Adrenal gland (tissue), 12 donors: ENCODE measurements around the gene LAPTM4A. TPM values are rescaled to one million over a fixed set of nuclear protein-coding genes. Genes with fewer than 3 reads are reported as not detected.
"Not testable (repeated sequence)": the region's sequence is repeated elsewhere in the genome, so short reads cannot be mapped to it uniquely, and the experiment has no call there.

ENCODE experiments used
- DNase-seq, 7 donors: peaks; one replicate each; pipeline ENCODE4 v3.0.0-alpha.2; 2019 to 2020
- H3K27ac ChIP-seq, 5 donors: fragments of 200-600 bp; sonication (generic) in 4 of 5; 1 replicate in 3 of 5; 2 replicates in 2 of 5; pipeline versions ENCODE4 v1.5.1 to v1.8.0; 2016 to 2020; ENCODE audit warnings: mild to moderate bottlenecking in 1 of 5
- H3K27me3 ChIP-seq: fragments of 200-600 bp; 2 replicates; pipeline ENCODE4 v1.8.0; 2021
- H3K36me3 ChIP-seq, 2 donors: fragments of 200-600 bp; replicated peaks in 1 of 2; 1 replicate in 1 of 2; 2 replicates in 1 of 2; pipeline versions ENCODE4 v1.5.1 to v1.8.0; 2018 to 2022
- H3K4me1 ChIP-seq, 2 donors: fragments of 200-600 bp; replicated peaks in 1 of 2; 1 replicate in 1 of 2; 2 replicates in 1 of 2; pipeline versions ENCODE4 v1.5.1 to v1.8.0; 2018 to 2021
- H3K4me3 ChIP-seq, 4 donors: fragments of 200-600 bp; sonication (generic) in 3 of 4; one replicate each; pipeline ENCODE4 v1.5.1; 2016 to 2018
- H3K9me3 ChIP-seq, 3 donors: fragments of 200-600 bp; sonication (generic) in 1 of 3; replicated peaks in 1 of 3; 1 replicate in 2 of 3; 2 replicates in 1 of 3; pipeline versions ENCODE4 v1.5.1 to v1.8.0; 2016 to 2021
- CTCF ChIP-seq, 6 experiments: fragments of 450-650 bp in 4 of 6; fragments of 200-600 bp in 2 of 6; sonication (generic) in 1 of 6; IDR thresholded peaks; 1 replicate in 5 of 6; 2 replicates in 1 of 6; pipeline versions ENCODE4 v1.5.1 to v1.8.0; 2016 to 2021; ENCODE audit warnings: antibody characterized with exemption in 6 of 6, mild to moderate bottlenecking in 2 of 6, moderate library complexity in 1 of 6
- POLR2A ChIP-seq, 2 donors: fragments of 450-650 bp; IDR thresholded peaks; one replicate each; pipeline ENCODE4 v1.6.1; 2017; ENCODE audit warnings: antibody characterized with exemption in 2 of 2, mild to moderate bottlenecking in 2 of 2, moderate library complexity in 1 of 2
- WGBS, 4 donors: extraction: QIAGEN DNeasy Blood & Tissue Kit in 2 of 4; methylation state at CpG; one replicate each; pipeline versions ENCODE4 v1.1.5 to v1.1.7; 2013 to 2017; 5-methylcytosine and 5-hydroxymethylcytosine counted together
- intact Hi-C, 2 donors: fragments of 100-400 bp; cut with DNase I; formaldehyde crosslinking; loops; one replicate each; pipeline versions ENCODE4 v1.14.1 to v1.15.0; 2022 to 2023
- polyA plus RNA-seq, 3 donors: library from polyadenylated mRNA; stranded (reverse); fragments of 200-250 nt in 2 of 3; fragments of 350-450 nt in 1 of 3; fragmentation: Illumina TruSeq in 1 of 3; extraction: RNeasy Lipid Tissue Mini Kit (QIAGEN cat#74804) in 1 of 3; gene quantifications; one replicate each; pipeline ENCODE4 v1.2.3, GENCODE V29; 2013 to 2014
- total RNA-seq, 9 donors: library from RNA; depleted of rRNA in 4 of 9; stranded (reverse); fragments of >200 nt in 4 of 9; fragments of 120-200 nt in 1 of 9; fragmentation: NEBNext Ultra II Directional in 1 of 9; extraction: Animal tissue kit (Norgen Biotek cat#: 25700) in 1 of 9; gene quantifications; one replicate each; pipeline versions ENCODE4 v1.1.0 to v1.2.4, GENCODE V29; 2013 to 2023
- donor health status: healthy with polysubstance abuse.
- donor health status: Bipolar disorder and iron deficiency.
- donor health status: DM: yes; HTN: yes; CAD: no.
- donor health status: DM: no; HTN: no; CAD: no.
- donor health status: DM: no; HTN: no; CAD: no.
- donor health status: DM: yes; HTN: yes; CAD: no.

Gene LAPTM4A
- total and polyA plus RNA-seq, 12 donors, result 58.8 to 684 (median 229) TPM

GRCh38 chr2:20089715-20090464 lies 38.5 kb upstream of the LAPTM4A start:
- TF ChIP-seq CTCF (IDR thresholded peaks at IDR 0.05), result no peak
- no peak for TF ChIP-seq POLR2A (IDR thresholded peaks at IDR 0.05)
- 69 to 89% (median 87%) methylated on average over 9 of the region's 9 CpGs for WGBS, 4 donors
- Histone ChIP-seq H3K36me3 (no peaks in the 10 kb centered on the region), H3K4me3 (no peak overlapping the region), H3K4me1 (no peaks in the 10 kb centered on the region), H3K27ac (no peak overlapping the region), H3K9me3 (no peaks in the 10 kb centered on the region), H3K27me3 (no peaks in the 10 kb centered on the region)
- intact Hi-C loops, result loop anchor here in 1 of 2 donors (5.0 kb wide), 1 partner anchor 73 kb away; no protein-coding TSS in a partner anchor
- DNase-seq, result no peak

GRCh38 chr2:20085909-20086308 lies 34.5 kb upstream of the LAPTM4A start:
- DNase-seq, intact Hi-C loops: not testable (repeated sequence)

GRCh38 chr2:20082812-20083211 lies 31.4 kb upstream of the LAPTM4A start:
- H3K4me1 ChIP-seq, H3K27me3 ChIP-seq, DNase-seq, intact Hi-C loops, H3K36me3 ChIP-seq, H3K9me3 ChIP-seq, H3K4me3 ChIP-seq, H3K27ac ChIP-seq: not testable (repeated sequence)
- WGBS, 4 donors, result 87 to 95% (median 93%) methylated on average over 8 of the region's 8 CpGs

More at GRCh38 chr2:20085909-20086308, 34.5 kb upstream of the LAPTM4A start:
- H3K4me3 ChIP-seq, H3K4me1 ChIP-seq, H3K27ac ChIP-seq, H3K27me3 ChIP-seq, H3K36me3 ChIP-seq, H3K9me3 ChIP-seq: not testable (repeated sequence)
- 86 to 91% (median 88%) methylated on average over 4 of the region's 4 CpGs for WGBS, 4 donors

GRCh38 chr2:20081841-20082240 lies 30.4 kb upstream of the LAPTM4A start:
- Histone ChIP-seq H3K36me3 (no peaks in the 10 kb centered on the region), H3K27me3 (no peaks in the 10 kb centered on the region), H3K27ac (no peak overlapping the region), H3K9me3 (no peaks in the 10 kb centered on the region), H3K4me1 (no peaks in the 10 kb centered on the region), H3K4me3 (no peak overlapping the region)
- DNase-seq, result no peak
- 91 to 100% (median 93%) methylated on average over 2 of the region's 2 CpGs for WGBS, 4 donors
- no peak for TF ChIP-seq CTCF (IDR thresholded peaks at IDR 0.05)
- TF ChIP-seq POLR2A (IDR thresholded peaks at IDR 0.05), result no peak
- intact Hi-C loops, result no loop called here

GRCh38 chr2:20080839-20081415 lies 29.5 kb upstream of the LAPTM4A start:
- TF ChIP-seq POLR2A (IDR thresholded peaks at IDR 0.05) (no peak), CTCF (IDR thresholded peaks at IDR 0.05) (no peak)
- no peak overlapping the region for H3K27ac ChIP-seq
- intact Hi-C loops, result no loop called here
- H3K27me3 ChIP-seq, result no peaks in the 10 kb centered on the region
- no peaks in the 10 kb centered on the region for H3K4me1 ChIP-seq
- no peaks in the 10 kb centered on the region for H3K9me3 ChIP-seq
- DNase-seq, result no peak
- WGBS, 4 donors, result 65 to 67% (median 65%) methylated on average over 4 to 8 of the region's 8 CpGs
- no peaks in the 10 kb centered on the region for H3K36me3 ChIP-seq
- H3K4me3 ChIP-seq, result no peak overlapping the region
